NCI-H2196 treated with DMSO at 0.1 percent for 48 hours (cell line): ENCODE measurements around the gene ZFPM1.

Source experiments
- DNase-seq: peaks from one replicate; lab custom pipeline; 2025; ENCODE audit not compliant: unreplicated experiment; lab: John Stamatoyannopoulos, UW

Gene ZFPM1

DNA sequence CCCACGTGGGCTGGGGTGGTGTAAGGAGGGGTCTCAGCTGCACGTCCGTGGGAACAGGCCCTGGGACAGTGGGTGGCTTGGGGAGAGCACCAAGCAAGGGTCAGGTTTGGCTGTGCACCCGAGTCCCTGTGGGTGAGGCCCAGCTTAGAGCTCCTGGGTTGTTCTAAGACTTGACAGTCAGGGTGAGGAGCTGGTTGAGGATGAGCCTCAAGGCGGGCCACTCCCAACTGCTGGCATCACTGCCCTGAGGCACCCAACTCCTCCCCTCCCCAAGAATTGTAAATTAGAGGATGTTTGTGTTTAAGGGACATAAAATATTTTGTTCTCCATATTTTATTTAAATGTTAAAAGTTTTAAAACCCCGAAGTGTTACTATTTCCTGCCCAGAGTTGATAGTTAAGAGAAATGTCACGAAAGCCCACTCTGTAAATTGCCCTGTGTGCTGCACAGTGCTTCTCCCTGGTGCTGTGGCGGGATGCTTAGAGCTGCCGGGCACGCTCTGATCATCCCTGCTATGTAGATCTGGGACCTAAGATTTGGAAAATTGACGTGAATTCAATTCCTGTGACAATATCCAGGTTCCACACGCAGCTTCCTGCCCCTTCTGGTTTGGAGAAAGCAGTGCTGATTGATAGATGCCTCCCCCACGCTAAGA lies 133.0 kb downstream of the ZFPM1 start:
- DNase-seq, result no peak
